RKO (cell line): ENCODE measurements around the gene GTF2IRD1.
"Not testable (repeated sequence)": the region's sequence is repeated elsewhere in the genome, so short reads cannot be mapped to it uniquely, and the experiment has no call there.

Experiments used
- DNase-seq: peaks from one replicate; pipeline ENCODE4 v3.0.0-alpha.2; 2016; ENCODE audit warnings: low spot score

GTF2IRD1 gene

DNA sequence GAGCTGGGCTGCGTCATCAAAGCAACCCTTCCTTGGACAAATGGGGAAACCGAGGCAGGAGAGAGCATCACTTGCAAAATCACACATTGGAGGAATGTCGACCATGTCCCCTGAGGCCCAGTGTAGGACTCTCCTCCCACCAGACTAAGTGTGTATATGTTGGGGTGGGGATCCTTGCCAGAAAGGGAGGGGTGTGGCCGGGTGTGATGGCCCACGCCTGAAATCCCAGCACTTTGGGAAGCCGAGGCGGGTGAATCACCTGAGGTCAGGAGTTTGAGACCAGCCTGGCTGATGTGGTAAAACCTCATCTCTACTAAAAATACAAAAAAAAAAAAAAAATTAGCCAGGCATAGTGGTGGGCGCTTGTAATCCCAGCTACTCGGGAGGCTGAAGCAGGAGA lies 23.3 kb upstream of the GTF2IRD1 start:
- not testable (repeated sequence) for DNase-seq

DNA sequence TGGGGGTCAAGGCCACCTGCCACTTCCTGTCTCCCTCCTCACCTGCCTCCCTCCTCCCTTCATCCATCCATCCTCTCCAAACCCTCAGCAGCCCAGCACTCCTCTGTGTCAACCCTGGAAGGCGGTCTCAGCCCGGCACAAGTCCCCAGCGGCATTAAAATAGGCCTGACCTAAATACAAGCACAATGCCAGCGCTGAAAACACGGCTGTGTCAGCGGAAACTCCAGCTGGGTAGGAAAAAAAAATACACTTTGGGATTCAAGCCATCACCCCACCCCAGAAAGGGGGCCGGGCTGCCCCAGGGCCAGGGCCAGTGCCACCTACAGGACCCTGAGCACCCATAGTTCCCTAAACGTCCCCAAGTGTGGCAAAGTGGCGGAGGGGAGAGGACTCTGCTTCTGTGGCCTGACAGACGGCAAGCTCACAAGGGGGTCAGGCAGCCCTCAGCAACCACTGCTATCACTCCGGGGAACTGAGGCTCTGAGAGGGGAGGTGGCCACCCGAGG lies 22.7 kb upstream of the GTF2IRD1 start:
- no peak for DNase-seq

DNA sequence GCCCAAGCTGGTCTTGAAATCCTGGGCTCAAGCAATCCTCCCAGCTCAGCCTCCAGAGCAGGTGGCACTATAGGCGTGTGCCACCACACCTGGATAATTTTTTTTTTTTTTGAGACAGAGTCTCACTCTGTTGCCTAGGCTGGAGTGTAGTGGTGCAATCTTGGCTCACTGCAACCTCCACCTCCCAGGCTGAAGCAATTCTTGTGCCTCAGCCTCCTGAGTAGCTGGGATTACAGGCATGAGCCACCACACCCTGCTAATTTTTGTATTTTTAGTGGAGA lies 16.5 kb upstream of the GTF2IRD1 start:
- not testable (repeated sequence) for DNase-seq

DNA sequence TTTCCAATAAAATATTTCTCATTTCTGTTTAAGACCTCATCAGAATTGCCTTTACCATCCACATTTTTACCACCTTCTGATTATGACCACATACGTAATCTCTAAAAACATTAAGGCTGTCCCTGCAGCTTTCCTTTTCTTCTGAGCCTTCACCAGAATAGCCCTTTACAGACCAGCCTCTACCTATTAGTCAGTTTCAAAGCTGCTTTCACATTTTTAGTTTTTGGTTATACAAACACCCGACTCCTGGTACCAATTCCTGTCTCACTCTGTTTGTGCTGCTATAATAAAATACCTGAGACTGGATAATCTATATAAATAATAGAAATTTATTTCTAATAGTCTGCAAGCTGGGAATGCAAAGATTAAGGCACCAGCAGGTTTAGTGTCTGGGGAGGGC lies 15.4 kb upstream of the GTF2IRD1 start:
- DNase-seq: no peak

DNA sequence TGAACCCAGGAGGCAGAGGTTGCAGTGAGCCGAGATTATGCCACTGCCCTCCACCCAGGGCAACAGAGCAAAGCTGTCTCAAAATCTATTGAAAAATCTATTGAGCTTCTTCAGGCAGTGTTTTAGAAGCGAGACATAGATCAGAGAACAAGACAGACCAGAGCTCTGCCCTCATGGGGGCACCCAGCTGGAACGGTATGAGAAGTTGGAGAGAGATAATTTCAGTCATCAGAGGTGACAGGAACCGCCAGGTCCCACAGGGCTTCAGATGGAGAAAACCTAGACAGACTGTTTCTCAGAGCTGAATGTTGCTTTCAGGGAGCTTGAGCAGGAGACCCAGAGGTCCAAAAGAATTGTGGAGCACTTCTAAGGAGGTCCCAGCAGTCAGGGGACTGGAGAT lies 14.2 kb upstream of the GTF2IRD1 start:
- no peak for DNase-seq

DNA sequence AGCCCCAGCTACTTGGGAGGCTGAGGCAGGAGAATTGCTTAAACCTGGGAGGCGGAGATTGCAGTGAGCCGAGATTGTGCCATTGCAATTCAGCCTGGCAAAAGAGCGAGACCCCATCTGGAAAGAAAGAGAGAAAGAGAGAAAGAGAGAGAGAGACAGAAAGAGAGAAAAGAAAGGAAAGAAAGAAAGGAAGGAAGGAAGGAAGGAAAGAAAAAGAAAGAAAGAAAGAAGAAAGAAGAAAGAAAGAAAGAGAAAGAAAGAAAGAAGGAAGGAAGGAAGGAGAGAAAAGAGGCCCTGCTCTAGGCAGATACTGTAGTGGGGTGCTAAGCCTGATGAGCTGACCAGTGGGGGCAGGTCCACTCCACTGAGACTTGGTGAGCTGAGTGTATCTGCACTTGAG lies 13.6 kb upstream of the GTF2IRD1 start:
- not testable (repeated sequence) for DNase-seq

DNA sequence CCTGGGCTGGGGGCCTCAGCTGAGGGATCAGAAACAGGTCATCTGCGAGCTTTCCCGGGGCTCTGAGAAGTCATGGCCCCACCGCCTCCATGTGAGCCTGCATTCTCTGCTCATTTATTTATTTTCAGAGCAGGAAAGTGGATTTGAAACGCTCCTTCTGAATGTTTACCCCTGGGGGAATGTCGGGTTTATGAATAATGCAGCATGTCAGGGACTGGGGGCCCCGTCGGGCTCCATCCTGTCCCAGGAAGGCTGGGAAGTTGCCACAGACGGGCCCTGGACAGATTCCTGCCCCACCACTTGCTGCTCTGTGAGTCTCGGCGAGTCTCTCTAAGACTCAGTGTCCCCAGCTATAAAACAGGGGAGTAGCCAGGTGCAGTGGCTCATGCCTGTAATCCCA lies 11.9 kb upstream of the GTF2IRD1 start:
- no peak for DNase-seq

DNA sequence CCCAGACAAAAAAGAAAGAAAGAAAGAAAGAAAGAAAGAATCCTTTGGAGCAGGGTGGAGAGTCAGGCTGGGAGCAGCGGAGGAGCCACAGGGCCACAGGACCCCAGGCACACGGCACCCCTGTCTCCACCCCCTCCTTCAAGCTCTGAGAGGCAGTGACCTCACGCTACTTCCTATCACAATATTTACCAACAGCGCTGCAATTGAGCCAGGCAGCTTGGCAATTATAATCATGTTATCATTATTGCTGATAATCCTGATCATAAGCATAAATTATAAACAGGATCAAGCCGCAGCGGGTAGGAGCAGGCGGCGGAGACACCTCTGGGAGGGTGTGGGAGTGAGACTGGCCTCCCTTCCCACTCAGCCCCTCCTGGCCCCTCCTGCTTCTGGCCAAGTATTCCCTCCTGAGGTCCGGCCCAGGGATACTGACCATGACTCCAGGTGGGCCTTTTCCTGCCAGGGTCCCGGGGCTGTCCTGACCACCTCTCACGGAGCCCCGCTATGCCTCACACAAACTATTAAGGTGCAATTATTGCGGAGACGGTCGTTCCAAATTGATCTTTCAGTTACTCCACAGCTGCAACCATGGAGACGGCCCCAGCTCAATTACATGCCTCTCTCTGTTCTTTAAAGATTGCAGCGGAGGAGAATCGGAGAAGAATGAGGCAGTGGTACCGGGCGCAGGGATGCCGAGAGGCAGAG lies 10.0 kb upstream of the GTF2IRD1 start:
- DNase-seq: no peak

DNA sequence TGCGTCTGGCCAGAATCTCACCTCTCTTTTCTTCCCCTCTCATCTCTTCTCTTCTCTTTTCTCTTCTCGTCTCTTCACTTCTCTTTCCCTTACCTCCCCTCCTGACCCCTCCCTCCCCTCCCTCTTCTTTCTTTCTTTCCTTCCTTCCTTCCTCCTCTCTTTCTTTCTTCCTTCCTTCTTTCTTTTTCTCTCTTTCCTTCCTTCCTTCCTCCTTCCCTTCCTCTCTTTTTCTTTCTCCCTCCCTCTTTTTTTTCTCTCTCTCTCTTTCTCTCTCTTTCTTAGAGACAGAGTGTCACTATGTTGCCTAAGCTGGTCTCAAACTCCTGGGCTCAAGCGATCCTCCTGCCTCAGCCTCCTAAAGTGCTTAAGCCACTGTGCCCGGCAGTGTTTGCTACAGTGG lies 4.6 kb upstream of the GTF2IRD1 start:
- DNase-seq: no peak

DNA sequence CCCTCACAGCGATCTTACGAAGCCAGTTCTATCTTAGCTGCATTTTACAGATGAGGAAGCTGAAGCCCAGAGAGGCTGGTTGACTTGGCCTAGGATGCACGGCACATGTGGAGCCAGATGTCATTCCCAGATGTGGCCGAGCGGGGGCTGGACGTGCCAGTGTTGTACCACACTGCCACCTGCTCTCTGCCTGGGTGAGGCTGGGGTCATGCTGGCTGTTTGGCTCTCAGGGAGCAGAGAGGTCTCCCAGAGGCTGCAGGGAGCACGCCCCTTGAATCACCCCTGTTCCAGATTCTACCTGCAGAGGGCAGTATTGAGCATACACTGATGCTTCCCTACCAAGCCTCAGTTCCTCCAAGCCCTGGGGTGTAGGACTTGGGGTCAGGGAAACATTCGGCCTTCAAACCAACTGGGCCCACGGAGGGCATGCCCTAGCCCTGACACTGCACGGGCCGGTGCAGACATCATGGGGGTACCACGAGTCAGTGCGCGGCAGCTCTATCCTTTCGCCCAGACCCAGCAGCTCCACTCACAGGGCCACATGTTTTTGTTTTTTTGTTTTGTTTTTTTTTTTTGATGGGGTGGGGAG lies 3.8 kb upstream of the GTF2IRD1 start:
- DNase-seq: peak; percentile 60

DNA sequence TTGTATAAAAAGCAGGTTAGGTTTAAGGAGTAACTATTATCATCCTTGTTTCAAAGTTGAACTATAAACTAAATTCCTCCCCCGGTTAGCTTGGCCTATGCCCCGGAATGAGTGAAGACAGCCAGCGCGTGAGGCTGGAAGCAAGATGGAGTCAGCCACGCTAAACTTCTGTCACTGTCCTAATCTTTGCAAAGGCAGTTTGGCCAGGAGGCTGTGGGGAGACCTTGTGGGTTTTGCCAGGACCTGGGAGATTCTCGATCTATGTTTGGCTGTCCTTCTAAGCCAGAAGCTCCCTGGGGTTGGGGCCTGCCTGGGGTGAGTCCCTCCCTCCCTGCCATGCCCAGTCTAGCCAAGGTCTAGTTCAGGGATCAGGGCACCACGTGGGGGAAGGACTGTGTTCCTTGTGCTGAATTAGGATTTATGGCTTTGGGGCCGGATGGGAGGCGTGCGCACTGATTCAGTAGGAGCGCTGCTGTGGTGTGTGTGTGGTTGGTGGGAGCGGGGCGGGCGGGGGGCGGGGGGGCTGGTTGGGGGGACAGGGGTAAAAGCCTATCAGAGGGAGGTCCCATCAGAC lies 871 bp upstream of the GTF2IRD1 start:
- DNase-seq: peak; percentile 90

DNA sequence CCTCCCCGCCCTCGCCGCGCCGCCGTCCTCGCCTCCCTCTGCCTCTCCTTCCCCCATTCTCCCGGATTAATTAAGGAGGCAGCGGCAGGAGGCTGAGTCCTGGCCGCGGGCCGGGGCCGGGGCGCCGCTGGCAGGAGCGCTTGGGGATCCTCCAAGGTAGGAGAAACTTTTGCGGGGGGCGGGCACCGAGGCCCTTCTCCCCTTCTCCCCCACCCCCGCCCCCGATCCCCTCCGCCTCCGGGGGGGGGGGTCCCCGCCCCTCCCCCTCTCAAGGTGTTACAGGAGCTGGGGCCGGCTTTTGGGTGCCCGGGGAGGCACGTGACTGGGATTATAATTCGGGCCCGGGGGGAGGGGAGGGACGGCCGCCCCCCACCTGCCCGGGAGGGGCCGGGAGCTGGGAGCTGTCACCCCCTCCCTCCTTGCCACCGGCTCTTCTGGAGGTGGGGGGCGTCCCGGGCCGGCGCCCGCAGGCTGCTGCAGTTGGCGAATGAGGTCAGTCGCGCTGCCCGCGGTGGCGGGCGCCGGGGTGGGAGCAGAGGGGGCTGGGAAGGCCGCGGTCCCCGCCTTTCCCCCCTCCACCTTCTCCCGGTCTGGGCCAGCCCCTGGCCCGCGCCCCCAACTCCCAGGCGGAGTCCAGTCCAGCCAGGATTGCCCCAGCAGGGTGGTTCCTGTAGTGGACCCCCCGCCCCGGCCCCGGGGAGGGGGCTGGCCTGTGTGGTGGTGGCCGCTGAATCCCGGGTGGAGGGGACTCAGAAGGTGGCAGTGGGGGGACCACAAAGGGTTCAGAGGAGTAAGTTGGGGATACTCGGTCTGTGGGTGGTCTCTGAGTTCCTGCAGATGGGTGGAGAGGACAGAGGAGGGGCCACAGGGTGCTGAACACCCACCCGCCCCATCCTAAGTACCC lies 567 bp downstream of the GTF2IRD1 start:
- no peak for DNase-seq

DNA sequence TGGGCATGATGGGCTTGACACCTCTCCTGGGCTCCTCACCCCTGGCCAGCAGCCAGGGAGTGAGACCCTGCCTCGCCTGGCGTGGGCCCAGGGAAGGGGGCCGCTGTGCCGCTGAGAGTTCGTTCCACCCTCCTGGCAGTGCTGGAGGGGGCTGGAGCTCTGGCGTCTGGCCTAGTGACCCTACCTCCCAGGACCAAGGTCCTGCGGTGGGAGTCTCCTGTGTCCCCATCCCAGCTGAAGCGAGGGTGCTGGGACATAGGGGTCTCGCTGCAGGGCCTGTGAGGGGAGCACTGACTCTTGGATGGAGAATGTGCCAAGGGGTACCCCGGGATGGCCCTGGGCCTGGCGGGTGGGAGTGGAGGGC lies 1.2 kb downstream of the GTF2IRD1 start:
- DNase-seq: no peak

DNA sequence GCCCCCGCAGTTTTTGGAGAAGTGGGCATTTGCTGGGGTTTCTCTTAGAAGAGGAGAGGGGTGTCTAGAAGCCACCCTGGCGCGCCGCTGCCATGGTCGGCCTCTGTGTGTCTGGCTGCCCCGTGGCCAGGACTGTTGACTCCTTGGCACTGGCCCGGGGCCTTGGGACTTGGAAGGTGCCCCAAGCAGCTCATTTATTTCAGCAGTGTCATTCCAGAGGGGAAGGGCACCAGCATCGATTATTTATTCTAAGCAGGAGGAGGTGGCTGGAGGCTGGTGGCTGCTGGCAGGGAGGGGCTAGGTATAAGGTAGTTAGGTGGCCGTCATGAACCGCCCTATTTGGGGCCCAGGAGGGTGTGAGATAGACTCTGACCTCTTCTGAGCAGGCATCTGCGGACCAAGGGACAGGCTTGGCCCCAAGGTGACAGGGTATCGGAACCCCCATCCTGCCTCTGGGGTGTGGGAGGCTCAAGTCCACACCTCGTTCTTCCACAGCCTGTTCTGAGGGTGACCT lies 1.6 kb downstream of the GTF2IRD1 start:
- no peak for DNase-seq

DNA sequence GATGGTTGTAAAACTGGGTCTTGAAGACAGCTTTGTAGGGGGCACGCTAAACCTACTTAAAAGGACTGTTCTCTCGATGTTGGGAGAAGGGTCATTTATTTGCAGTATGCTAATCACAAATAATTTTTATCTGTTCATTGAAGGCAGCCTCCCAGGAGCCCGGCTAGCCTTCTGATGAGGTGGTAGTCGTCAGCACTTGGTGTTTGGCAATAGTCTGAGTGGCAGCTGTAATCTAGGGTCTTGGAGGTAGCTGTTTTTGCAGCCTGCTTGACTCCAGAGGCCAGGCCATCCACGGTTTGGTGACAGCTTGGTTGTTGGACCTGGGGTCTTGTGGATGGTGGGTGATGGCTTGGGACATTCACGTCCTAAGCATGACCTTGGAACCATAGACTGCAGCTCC lies 2.2 kb downstream of the GTF2IRD1 start:
- no peak for DNase-seq

DNA sequence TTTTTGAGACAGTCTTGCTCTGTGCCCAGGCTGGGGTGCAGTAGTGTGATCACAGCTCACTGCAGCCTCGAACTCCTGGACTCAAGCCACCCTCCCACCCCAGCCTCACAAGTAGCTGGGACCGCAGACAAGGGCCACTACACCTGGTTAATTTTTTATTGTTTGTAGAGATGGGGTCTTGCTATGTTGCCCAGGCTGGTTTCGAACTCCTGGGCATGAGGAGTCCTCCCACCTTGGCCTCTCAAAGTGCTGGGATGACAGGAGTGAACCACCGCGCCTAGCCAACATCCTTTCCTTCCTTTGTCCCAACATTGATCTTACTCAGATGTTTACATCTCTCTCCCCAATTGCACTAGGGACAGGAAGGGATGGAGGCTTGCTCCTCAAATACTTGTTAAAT lies 3.3 kb downstream of the GTF2IRD1 start:
- DNase-seq: no peak

DNA sequence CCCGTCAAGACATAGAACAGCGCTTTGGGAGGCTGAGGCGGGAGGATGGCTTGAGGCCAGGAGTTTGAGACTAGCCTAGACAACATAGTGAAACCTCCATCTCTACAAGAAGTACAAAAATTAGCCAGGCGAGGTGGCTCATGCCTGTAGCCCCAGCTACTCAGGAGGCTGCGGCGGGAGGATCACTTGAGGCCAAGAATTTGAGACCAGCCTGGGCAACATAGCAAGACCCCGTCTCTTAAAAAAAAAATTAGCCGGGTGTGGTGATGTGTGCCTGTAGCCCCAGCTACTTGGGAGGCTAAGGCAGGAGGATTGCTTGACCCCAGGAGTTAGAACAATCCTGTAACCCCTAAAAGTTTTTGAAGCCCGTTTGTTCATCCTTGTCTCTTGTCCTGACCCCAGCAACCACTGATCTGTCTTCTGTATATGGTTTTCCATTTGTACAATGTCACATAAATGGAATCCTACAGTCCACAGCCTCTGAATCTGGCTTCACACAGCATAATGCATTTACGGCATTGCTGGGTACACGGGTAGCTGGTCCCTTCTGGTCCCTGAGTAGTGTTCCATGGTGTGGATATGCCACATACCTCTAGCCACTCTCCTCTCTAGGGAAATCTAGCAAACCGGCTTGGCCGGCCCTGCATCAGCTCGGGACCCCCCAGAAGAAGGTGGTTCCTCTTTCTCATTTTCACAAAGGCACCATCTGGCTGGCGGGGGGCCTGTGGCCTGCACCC lies 8.4 kb downstream of the GTF2IRD1 start:
- DNase-seq: no peak

DNA sequence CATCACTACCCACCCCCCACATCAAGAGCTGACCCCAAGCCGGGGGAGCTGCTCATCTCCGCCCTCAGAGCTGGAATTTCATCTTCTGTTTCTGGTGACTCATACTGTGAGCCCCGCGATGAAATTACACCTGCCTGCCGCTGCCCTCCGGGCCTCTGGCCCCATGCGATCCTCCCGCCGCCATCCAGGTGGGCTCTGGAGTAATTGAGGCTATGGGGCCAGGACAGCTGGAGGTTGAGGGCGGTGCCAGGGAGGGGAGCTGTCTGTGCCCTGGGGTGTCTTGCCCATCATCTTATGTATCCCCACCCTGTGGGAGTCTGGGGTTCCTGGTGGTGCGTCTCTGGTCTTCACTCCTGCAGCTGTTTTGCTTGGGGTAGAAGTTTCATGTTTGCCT lies 9.0 kb downstream of the GTF2IRD1 start:
- no peak for DNase-seq

DNA sequence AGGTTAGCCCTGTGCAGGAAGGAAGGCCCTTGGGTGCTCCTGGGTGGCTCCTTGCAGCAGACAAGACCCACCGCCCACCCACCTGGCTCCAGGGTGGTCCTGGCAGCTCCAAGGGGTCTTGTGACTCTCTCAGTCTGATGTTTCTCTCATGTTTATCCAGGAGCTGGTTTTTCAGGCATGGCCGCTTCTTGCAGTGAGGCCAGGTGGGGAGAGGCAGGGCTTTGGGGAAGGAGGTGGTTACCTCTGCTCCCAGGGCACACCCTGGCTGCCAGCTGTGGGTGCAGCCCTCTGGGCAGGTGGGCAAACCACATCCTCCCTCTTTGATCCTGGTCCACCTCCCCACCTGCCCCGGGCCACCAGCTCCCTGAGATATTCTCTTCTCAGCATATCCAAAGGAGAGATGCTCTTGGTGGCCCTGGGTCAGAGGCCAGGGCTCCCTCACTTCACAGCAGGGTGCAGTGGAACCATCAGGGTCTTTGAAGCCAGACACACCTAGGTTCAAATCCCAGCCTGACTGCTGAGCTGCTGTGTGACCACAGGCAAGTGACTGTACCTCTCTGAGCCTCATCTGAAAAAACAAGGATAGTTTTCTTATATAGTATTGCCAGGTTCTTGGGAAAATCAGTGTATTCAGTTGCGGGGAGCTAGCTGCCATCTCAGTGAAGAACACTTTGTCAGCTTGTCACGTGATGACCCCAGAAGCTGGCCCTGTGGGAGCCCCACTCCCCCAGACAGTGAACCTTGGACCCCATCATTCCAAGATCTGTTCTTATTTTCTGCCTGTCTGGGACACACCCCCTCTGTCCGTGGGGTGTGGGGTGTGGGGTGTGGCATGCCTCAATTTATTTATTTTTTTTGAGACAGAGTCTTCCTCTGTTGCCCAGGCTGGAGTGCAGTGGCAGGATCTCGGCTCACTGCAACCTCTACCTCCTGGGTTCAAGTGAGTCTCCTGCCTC lies 11.5 kb downstream of the GTF2IRD1 start:
- no peak for DNase-seq

DNA sequence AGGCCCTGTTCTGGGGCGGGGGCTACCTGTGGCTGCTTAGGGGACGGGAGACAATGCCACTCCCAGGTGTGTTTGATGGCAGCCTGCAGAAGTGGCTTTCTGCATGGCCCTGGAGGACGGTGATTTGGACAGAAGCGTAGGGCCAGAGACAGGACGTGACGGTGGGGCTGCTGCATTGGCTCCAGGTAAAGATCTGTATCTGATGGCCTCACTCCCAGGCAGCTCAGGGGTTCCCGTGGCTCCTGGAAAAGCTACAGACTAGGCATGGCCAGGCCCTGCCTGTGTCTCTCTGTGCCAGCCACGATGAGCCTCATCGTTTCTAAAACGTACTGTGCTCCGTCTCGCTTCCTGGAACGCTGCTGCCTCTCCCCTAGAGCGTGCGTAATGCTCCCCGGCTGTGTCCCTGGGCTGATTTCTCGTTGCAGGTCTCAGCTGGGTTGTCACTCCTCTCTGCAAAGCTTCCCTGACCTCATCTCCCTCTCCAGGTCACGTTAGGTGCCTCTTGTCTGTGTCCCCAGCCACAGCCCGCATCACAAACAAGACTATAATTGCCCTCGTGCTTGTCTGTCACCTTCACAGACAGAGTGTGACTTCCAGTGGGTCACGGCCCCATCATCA lies 12.6 kb downstream of the GTF2IRD1 start:
- DNase-seq: no peak
